Measurements from ENCODE around the gene POM121L2.

POM121L2 gene

DNA sequence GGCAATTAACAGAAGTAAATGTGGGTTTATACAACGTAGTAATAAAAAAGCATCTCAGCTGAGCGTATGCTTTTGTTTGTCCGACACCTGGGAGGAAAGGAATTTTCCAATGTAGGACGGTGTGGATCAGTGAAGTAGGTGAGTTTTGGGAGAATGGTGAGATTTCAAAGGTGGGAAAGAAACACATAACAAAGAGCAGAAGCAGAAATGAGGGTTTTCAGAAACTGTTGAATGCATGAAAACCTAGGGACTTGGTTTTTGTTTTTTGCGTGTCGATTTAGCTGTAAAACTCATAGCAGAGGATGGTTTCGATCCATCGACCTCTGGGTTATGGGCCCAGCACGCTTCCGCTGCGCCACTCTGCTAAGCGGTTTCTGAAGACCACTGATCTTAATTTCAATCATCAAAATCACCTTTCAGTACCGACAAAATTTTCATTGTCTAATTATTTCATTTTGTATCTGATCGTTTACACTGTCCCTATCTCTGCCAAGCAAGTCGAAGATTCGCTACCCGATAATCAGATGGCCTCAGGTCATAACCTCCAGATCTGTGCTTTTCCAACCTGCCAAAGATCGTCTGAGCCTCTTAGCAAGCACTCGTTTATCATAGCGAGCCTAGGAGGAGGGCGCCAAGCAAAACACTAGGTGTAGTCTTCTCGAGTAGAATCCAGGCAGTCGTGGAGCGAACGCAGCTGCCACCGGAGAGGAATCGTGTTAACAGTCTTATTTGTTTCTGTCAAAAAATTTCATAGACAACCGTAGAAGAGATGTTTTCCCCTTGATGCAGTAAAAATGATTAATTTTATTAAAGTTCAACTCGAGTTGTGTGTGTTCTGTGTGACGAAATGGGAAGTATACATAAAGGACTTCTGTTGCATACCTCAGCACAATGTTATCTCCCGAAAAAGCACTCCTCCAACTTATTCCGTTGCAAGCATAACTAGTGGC is 20.9 kb upstream of the POM121L2 start:
- Histone ChIP-seq H2AFZ (ENCODE audit: low read length) (no peak overlapping the region), H3K4me2 (ENCODE audit: low read depth, low read length, poor library complexity, severe bottlenecking) (no peak overlapping the region), H3K36me3 (ENCODE audit: insufficient read depth, low read length) (no peaks in the 10 kb centered on the region), H3K9me3 (ENCODE audit: insufficient read depth, low read depth, low read length) (no peaks in the 10 kb centered on the region), H3K4me3 (ENCODE audit: low read length, poor library complexity, severe bottlenecking) (no peak overlapping the region), H3K9me2 (replicated peaks; ENCODE audit: low read depth, low read length) (no peaks in the 10 kb centered on the region), H3F3A (ENCODE audit: low read depth) (no peaks in the 10 kb centered on the region), H3K9ac (ENCODE audit: low read depth, low read length, poor library complexity, severe bottlenecking) (no peak overlapping the region), H3K79me2 (ENCODE audit: insufficient read depth, low read length) (no peaks in the 10 kb centered on the region), H4K20me1 (ENCODE audit: insufficient read depth, low read length, poor library complexity, severe bottlenecking) (no peaks in the 10 kb centered on the region), H3K27me3 (ENCODE audit: insufficient read depth, low read length, poor library complexity, severe bottlenecking) (no peaks in the 10 kb centered on the region), H3K4me1 (ENCODE audit: insufficient read depth, low read length, poor library complexity, severe bottlenecking) (no peaks in the 10 kb centered on the region)
- no peak for TF ChIP-seq CTCF (conservative IDR thresholded peaks at IDR 0.05; ENCODE audit: low read length)
- TF ChIP-seq EZH2phosphoT487 (IDR thresholded peaks at IDR 0.05; ENCODE audit: borderline replicate concordance) = no peak

DNA sequence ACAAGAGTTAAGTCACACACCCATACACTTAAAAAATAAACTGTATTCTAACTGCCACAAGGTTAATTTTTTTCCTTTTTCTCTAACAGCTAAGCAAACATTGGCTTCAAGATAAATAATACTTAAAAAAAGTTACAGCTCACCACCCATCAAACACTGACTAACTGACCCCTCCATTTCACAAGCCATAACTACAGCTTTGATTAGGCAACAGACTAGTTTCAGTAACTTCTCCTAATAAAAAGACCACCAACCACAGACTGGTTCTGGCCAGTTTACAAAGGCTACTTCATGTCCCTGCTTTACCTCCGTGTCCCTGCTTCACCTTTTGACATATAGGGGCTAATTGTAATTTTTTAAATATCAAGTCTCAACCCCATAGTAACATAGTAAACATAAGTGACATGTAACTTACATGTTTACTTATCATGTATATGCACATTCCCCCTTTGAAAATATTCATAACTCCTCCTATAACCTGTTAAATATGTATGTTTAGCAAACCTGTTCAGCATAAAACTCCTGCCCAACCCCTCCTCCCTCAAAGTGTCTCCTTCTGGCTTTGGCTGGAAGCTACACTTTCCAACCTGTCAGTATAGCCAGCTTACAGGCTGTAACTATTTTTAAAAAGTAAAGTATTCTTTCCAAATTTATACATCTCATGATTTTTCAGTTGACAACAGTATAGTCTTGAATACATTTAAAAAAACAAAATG is 15.1 kb upstream of the POM121L2 start:
- no peaks in the 10 kb centered on the region for H3K4me1 ChIP-seq (ENCODE audit: insufficient read depth, low read length, poor library complexity, severe bottlenecking)
- H3F3A ChIP-seq (ENCODE audit: low read depth) = no peaks in the 10 kb centered on the region
- no peaks in the 10 kb centered on the region for H3K36me3 ChIP-seq (ENCODE audit: insufficient read depth, low read length)
- no peak overlapping the region for H3K4me2 ChIP-seq (ENCODE audit: low read depth, low read length, poor library complexity, severe bottlenecking)
- H3K27me3 ChIP-seq (ENCODE audit: insufficient read depth, low read length, poor library complexity, severe bottlenecking) = no peaks in the 10 kb centered on the region
- H3K9me2 ChIP-seq (replicated peaks; ENCODE audit: low read depth, low read length) = no peaks in the 10 kb centered on the region
- no peak overlapping the region for H3K9ac ChIP-seq (ENCODE audit: low read depth, low read length, poor library complexity, severe bottlenecking)
- TF ChIP-seq CTCF (conservative IDR thresholded peaks at IDR 0.05; ENCODE audit: low read length) = no peak
- TF ChIP-seq EZH2phosphoT487 (IDR thresholded peaks at IDR 0.05; ENCODE audit: borderline replicate concordance) = no peak
- no peaks in the 10 kb centered on the region for H3K9me3 ChIP-seq (ENCODE audit: insufficient read depth, low read depth, low read length)
- no peaks in the 10 kb centered on the region for H4K20me1 ChIP-seq (ENCODE audit: insufficient read depth, low read length, poor library complexity, severe bottlenecking)
- no peaks in the 10 kb centered on the region for H3K79me2 ChIP-seq (ENCODE audit: insufficient read depth, low read length)
- no peak overlapping the region for H3K4me3 ChIP-seq (ENCODE audit: low read length, poor library complexity, severe bottlenecking)
- H2AFZ ChIP-seq (ENCODE audit: low read length) = no peak overlapping the region

DNA sequence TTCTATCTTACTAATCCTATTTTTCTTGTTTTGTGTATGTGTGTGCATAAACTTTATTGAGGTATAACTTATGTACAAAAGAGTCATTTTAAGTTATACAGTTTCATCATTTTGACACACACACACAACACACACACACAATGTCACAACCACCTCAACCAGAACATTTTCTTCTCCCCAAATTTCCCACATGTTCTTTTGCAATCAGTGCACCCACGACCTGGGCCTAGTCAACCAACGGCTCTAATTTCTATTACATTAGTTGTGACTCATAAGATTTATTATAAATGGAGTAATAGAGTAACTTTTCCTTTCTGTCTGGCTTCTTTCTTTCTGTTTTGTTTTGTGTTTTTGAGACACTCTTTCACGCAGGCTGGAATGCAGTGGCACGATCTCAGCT is 9.8 kb upstream of the POM121L2 start:
- Histone ChIP-seq H3K9me3 (ENCODE audit: insufficient read depth, low read depth, low read length) (no peaks in the 10 kb centered on the region), H3K9me2 (replicated peaks; ENCODE audit: low read depth, low read length) (no peaks in the 10 kb centered on the region), H3K9ac (ENCODE audit: low read depth, low read length, poor library complexity, severe bottlenecking) (no peak overlapping the region), H3K36me3 (ENCODE audit: insufficient read depth, low read length) (no peaks in the 10 kb centered on the region), H3K4me3 (ENCODE audit: low read length, poor library complexity, severe bottlenecking) (no peak overlapping the region), H3K4me1 (ENCODE audit: insufficient read depth, low read length, poor library complexity, severe bottlenecking) (no peaks in the 10 kb centered on the region), H4K20me1 (ENCODE audit: insufficient read depth, low read length, poor library complexity, severe bottlenecking) (no peaks in the 10 kb centered on the region), H3F3A (ENCODE audit: low read depth) (no peaks in the 10 kb centered on the region), H2AFZ (ENCODE audit: low read length) (no peak overlapping the region), H3K27me3 (ENCODE audit: insufficient read depth, low read length, poor library complexity, severe bottlenecking) (no peaks in the 10 kb centered on the region), H3K4me2 (ENCODE audit: low read depth, low read length, poor library complexity, severe bottlenecking) (no peak overlapping the region), H3K79me2 (ENCODE audit: insufficient read depth, low read length) (no peaks in the 10 kb centered on the region)
- TF ChIP-seq EZH2phosphoT487 (IDR thresholded peaks at IDR 0.05; ENCODE audit: borderline replicate concordance) (no peak), CTCF (conservative IDR thresholded peaks at IDR 0.05; ENCODE audit: low read length) (no peak)
